Measurements from ENCODE around the gene LEF1. TPM values are rescaled to one million over a fixed set of nuclear protein-coding genes. Genes with fewer than 3 reads are reported as not detected.

The LEF1 gene
- total and polyA plus RNA-seq, 2 of the 8 experiments (the other 6 are each of a cell fraction or from before 2014, with no cell fraction given) = 2.6 to 5.2 TPM

DNA sequence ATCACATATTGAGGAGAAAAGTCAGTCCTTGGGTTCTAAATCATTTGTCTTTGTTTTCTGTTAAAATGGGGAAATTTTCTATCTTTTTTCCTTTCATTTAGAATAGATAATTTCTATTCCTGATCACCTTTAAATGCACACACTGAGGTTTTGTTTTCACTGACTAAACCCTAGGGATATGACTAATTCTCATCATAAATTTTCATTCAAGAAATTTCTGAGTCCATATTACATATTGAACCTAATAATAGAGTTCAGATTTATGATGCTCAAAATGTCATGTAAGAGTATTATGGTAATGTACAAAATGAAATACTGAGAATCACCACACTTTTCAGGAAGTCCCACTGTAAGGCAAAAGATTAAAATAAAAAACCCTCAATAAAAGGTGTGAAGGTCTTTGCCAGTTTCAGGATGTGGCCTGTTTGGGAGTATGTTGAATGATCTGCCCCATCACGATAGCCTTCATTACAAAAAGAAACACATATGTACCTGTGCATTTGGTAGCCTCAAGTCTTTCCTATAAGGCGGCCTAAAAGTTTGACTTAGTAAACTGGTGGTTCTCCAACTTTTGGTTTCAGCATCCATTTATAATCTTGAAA is 49.4 kb downstream of the LEF1 start:
- POLR2A ChIA-PET (ENCODE audit: partially characterized antibody) = interaction anchor here (0.6 kb wide), 1 partner anchor 1302 kb away, joined by 3 read pairs; no protein-coding TSS in a partner anchor
- Histone ChIP-seq H3K4ac (replicated peaks; ENCODE audit: insufficient read length, low read depth, low read length) (no peak overlapping the region), H3K18ac (ENCODE audit: extremely low read depth, low read length) (no peak overlapping the region), H3K36me3 (ENCODE audit: control insufficient read depth in 2 of 4, insufficient read depth in 4 of 4, low read length in 3 of 4) (no peaks in the 10 kb centered on the region; a peak in 1 of 8 replicates), H4K8ac (ENCODE audit: extremely low read depth, insufficient read depth, low read length) (no peak overlapping the region), H4K20me1 (replicated peaks in 1 of 2; ENCODE audit: control insufficient read depth in 1 of 2, insufficient read depth in 2 of 2, low read length in 2 of 2) (no peaks in the 10 kb centered on the region), H3K14ac (ENCODE audit: insufficient read length) (no peak overlapping the region), H4K5ac (ENCODE audit: insufficient read length, low read depth, low read length) (no peak overlapping the region), H3K79me2 (ENCODE audit: control insufficient read depth in 1 of 2, insufficient read depth in 2 of 2, low read length in 2 of 2) (no peaks in the 10 kb centered on the region), H2BK15ac (ENCODE audit: low read length) (no peak overlapping the region), H3K27ac (ENCODE audit: low read depth, low read length) (no peak overlapping the region), H4K91ac (replicated peaks; ENCODE audit: insufficient read length, low read length) (no peak overlapping the region), H3K9ac (replicated peaks in 1 of 4; ENCODE audit: extremely low read depth in 1 of 4, low read depth in 3 of 4, low read length in 3 of 4) (no peak overlapping the region), H3K79me1 (ENCODE audit: low read depth, low read length) (no peaks in the 10 kb centered on the region), H2BK12ac (ENCODE audit: low read depth, low read length) (no peak overlapping the region), H3K9me3 (ENCODE audit: insufficient read depth in 2 of 2, low read depth in 1 of 2, low read length in 1 of 2) (no peaks in the 10 kb centered on the region), H2BK20ac (ENCODE audit: low read length) (no peak overlapping the region), H3K56ac (replicated peaks; ENCODE audit: insufficient read length, low read depth, low read length) (no peak overlapping the region), H3K23ac (ENCODE audit: insufficient read length) (no peak overlapping the region), H3K4me1 (replicated peaks in 1 of 4; ENCODE audit: control insufficient read depth in 3 of 4, insufficient read depth in 4 of 4, low read length in 3 of 4) (peaks cover 0 to 6% (median 1%) of the 10 kb centered on the region in 4 experiments; a peak in 4 of 7 replicates), H2AFZ (ENCODE audit: low read length) (no peak overlapping the region), H3K23me2 (ENCODE audit: low read depth, low read length) (no peaks in the 10 kb centered on the region; the same call in 1 of the 2 replicates), H2AK5ac (ENCODE audit: low read depth, low read length) (no peak overlapping the region), H2BK120ac (replicated peaks; ENCODE audit: low read depth, low read length) (no peak overlapping the region), H3K4me3 (ENCODE audit: extremely low read depth in 1 of 4, insufficient read depth in 2 of 4, low read depth in 3 of 4, low read length in 4 of 4) (no peak overlapping the region), H3K27me3 (replicated peaks in 1 of 4; ENCODE audit: control insufficient read depth in 3 of 4, extremely low read depth in 1 of 4, insufficient read depth in 3 of 4, low read length in 3 of 4) (no peaks in the 10 kb centered on the region), H3K4me2 (ENCODE audit: insufficient read depth in 1 of 2, low read depth in 2 of 2, low read length in 2 of 2) (no peak overlapping the region), H2BK5ac (ENCODE audit: low read depth, low read length) (no peak overlapping the region)
- CTCF ChIA-PET (ENCODE audit: partially characterized antibody) = interaction anchor here (2.3 kb wide), 1 partner anchor 12 kb away, joined by 14 read pairs; no protein-coding TSS in a partner anchor
- FAIRE-seq (no peak), DNase-seq (ENCODE audit: low read depth in 1 of 2, low spot score in 2 of 2) (no peak)
- WGBS, 2 experiments (ENCODE audit: extremely low coverage in 1 of 2, insufficient coverage in 1 of 2, insufficient read length in 1 of 2, insufficient replicate concordance in 2 of 2, low coverage in 1 of 2, low lambda C conversion rate in 2 of 2, missing lambda C conversion rate in 1 of 2) = 94% methylated on average over 2 of the region's 2 CpGs; no CpG with 5 or more reads in 1 of the 2 experiments
- TF ChIP-seq MAFK (IDR thresholded peaks at IDR 0.05; ENCODE audit: low read depth, low read length) = no peak
- TF ChIP-seq CBX5 (IDR thresholded peaks at IDR 0.05; ENCODE audit: low read depth, low read length) = no peak
- TF ChIP-seq NANOG (IDR thresholded peaks at IDR 0.05; ENCODE audit: insufficient read depth, low read depth, low read length, poor library complexity, severe bottlenecking) = no peak
- no peak for TF ChIP-seq SIX5 (IDR thresholded peaks at IDR 0.05; ENCODE audit: low read depth, low read length)
- no peak for TF ChIP-seq CEBPB (IDR thresholded peaks at IDR 0.05; ENCODE audit: low read depth, low read length)
- TF ChIP-seq SP2 (IDR thresholded peaks at IDR 0.05; ENCODE audit: low read length) = no peak
- no peak for TF ChIP-seq PHF8 (conservative IDR thresholded peaks at IDR 0.05; ENCODE audit: low read depth, low read length)
- no peak for TF ChIP-seq GTF2F1 (IDR thresholded peaks at IDR 0.05; ENCODE audit: borderline replicate concordance, low read depth, low read length)
- no peak for TF ChIP-seq TAF7 (optimal IDR thresholded peaks at IDR 0.05; ENCODE audit: borderline replicate concordance, low read depth, low read length)
- no peak for TF ChIP-seq POLR2A (IDR thresholded peaks at IDR 0.05; ENCODE audit: control extremely low read depth in 1 of 2, low read depth in 2 of 2, low read length in 2 of 2)
- no peak for TF ChIP-seq BCL11A (IDR thresholded peaks at IDR 0.05; ENCODE audit: low read depth in 2 of 2, low read length in 2 of 2)
- TF ChIP-seq BRCA1 (IDR thresholded peaks at IDR 0.05; ENCODE audit: low read depth, low read length) = no peak
- TF ChIP-seq EGR1 (IDR thresholded peaks at IDR 0.05; ENCODE audit: borderline replicate concordance, low read depth, low read length) = no peak
- no peak for TF ChIP-seq SUZ12 (IDR thresholded peaks at IDR 0.05; ENCODE audit: low read length)

All from H1 (cell line).